D341Med (cell line): ENCODE measurements around the gene CRYBA4.

ENCODE experiments used
- DNase-seq: peaks from one replicate; pipeline ENCODE4 v3.0.0; 2012; ENCODE audit warnings: low spot score

CRYBA4 gene

GRCh38 chr22:26621663-26622062 is at the start of gene CRYBA4:
TSS of gene CRYBA4 (plus strand) at chr22:26621963. CDS start at chr22:26622597, 634 bp downstream.
- no peak for DNase-seq

- no peak for DNase-seq
Measured at GRCh38 chr22:26573026-26573662, 48.6 kb upstream of the CRYBA4 start.

GRCh38 chr22:26574001-26574723 is 47.6 kb upstream of the CRYBA4 start:
- DNase-seq = no peak

GRCh38 chr22:26576026-26576680 is 45.6 kb upstream of the CRYBA4 start:
- peak; percentile 52 for DNase-seq

- DNase-seq = no peak
Measured at GRCh38 chr22:26577081-26577480, 44.7 kb upstream of the CRYBA4 start.

GRCh38 chr22:26579331-26579886 is 42.4 kb upstream of the CRYBA4 start:
- DNase-seq = no peak

- DNase-seq = no peak
Measured at GRCh38 chr22:26580240-26580962, 41.4 kb upstream of the CRYBA4 start.

DNA sequence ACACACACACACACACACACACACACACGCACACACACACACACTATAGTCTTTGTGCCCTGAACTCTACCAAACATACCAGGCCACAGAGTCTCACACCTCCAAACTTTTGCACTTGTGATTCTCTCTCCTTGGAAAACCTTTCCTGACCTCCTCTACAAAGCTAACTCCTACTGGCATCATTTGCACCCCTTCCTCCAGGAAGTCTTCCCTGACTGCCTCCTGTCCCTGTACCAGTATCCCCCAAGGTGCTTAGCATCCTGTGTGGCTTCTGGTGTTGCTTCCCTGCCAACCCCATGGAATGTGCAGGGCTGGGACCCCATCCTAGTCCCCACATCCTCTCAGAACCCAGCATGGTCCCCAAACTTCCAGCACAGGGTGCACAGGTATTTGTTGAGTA is 40.7 kb upstream of the CRYBA4 start:
- DNase-seq = no peak

DNA sequence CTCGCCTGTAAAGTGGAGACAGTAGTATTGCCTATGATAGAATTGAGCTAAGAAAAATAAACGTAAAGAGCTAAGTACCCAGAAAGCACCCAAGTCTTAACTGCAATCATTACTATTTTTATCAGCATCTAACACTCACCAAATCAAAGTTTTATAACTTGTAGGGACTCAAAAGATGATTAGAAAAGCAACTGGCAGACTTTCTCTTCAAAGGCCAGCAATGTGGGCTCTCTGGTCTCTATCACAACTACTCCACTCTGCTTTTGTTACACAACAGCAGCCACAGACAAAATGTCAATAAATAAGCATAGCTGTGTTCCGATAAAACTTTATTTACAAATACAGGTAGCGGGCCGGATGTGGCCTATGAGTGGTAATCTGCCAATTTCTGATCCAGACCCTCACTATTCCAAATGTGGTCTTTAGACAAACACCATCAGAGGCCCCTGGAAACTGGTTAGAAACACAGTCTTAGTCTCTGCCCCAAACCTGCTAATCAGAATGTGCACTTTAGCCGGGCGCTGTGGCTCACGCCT is 40.1 kb upstream of the CRYBA4 start:
- no peak for DNase-seq

DNA sequence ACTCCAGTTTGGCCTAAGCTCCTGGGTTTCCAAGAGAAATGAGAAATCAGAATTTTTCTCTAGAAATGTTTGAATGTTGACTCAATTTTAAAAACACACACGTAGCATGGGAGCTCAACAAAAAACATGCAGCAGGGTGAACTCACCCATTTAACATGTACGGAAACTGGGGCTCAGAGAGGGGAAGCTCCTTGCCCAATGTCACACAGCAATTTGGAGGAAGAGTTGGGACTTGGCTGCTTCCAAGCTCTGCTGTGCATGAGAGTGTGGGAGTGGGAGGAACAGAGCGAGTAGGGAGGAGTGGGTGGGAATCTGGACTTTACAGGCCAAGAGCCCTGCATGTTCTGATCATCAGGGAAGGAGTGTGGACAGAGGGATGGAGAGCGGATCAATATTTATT is 37.8 kb upstream of the CRYBA4 start:
- no peak for DNase-seq

- peak; percentile 73 for DNase-seq
Measured at GRCh38 chr22:26585104-26585790, 36.5 kb upstream of the CRYBA4 start.

- DNase-seq = no peak
Measured at GRCh38 chr22:26586556-26587325, 35.0 kb upstream of the CRYBA4 start.

DNA sequence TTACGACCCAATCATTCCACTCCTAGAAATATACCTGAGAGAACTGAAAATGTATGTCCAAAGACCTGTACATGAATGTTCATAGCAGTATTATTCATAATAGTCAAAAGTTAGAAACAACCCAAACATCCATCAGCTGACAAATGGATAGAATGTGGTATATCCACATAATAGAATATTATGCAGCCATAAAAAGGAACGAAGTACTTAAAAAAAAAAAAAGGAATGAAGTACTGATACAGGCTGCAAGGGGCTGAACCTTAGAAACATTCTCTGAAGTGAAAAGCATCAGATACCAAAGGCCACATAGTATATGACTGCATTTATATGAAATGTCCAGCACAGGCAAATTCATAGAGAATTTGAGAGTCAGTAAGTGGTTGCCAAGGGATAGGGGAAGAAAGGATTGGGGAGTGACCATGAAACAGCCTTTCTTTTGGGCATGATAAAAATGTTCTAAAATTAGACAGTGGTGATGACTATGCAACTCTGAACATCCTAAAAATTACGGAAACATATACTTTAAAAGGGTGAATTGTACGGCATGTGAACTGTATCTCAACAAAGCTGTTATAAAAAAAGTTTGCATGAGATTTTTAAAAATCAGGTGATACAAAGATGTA is 33.7 kb upstream of the CRYBA4 start:
- DNase-seq = no peak

GRCh38 chr22:26588729-26589366 is 32.9 kb upstream of the CRYBA4 start:
- no peak for DNase-seq

GRCh38 chr22:26589367-26589844 is 32.4 kb upstream of the CRYBA4 start:
- peak; percentile 59 for DNase-seq

DNA sequence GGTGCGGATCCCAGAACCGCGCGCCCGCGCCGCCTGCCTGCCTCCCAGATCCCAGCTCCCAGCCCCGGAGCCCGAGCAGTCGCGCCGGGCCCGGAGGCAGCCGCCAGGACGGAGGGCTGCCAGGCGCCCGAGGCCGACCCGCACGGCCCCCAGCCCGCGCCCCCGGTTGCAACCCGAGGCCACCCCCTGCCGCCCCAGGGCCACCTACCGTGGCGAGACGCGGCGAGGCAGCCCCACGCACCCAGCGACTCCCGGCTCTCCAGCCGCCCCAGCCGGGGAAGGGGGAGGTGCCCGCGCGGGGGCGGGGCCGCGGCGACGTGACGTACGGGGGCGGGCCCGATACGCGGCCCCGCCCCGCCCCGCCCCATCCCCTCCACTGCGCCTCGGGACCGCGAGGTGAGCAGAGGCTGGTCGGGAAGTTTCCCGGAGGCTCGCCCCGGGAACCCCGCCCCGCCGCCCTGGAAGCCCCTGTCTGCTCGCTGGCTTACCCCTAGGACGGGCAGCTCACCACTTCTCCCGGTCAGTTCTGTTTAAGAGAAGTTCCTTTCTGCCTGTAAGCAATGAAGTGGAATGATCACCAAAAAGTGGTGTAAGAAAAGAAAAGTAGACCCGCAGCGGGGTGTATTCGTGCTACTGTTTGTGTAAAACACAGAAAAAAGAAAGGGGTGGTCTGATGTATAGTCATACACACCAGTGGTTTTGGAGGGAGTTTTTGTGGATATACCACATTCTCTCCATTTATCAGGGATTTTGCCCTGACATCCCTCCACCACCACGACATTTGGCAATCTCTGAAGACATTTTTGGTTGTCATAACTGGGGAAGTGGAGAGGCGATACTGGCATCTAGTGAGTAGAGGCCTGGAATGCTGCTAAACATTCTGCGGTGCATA is 31.7 kb upstream of the CRYBA4 start, which contains the start of gene TPST2:
TSS of gene TPST2 (minus strand) at position 288 of the 892 bp plus-strand sequence. CDS start 48,502 bp downstream, outside the sequence.
- peak; percentile 97 for DNase-seq

DNA sequence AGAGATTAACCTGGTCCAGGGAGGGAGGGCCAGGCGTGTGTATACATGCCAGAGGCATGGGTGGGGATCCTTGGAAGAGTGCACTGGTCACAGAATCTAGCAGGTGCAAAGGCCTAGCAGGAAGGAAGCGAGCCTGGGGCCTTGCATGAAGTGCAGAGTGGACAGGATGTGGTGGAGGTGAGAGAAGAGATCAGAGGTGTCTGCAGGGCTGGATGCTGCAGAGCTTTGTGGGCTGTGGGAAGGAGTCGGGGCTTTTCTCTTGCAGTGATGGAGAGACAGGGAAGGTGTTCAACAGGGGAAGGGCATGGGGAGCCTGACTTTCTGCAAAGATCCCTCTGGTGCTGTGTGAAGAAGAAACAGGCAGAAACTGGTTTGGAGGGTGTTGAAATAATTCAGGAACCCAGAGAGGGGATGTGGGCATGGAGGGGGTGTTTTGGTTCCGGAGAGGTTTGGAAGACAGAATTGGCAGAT is 29.3 kb upstream of the CRYBA4 start:
- no peak for DNase-seq

DNA sequence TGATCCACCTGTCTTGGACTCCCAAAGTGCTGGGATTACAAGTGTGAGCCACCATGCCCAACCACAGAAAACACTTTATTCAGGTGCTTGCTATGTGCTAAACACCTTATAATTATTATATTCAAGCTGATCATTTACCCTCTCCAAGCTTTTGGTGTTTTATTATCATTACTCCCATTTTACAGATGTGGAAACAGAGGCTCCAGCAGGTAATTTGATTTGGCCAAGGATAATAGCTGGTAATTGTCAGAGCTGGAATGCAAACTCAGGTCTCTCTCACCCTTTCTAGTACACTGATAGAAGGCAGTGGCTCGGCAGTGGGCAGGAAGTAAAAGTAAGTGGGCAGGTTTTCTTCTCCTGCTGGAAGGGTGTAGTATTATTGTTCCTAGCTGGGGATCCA is 28.0 kb upstream of the CRYBA4 start:
- no peak for DNase-seq
